ENCODE data around the gene FRMPD4.

FRMPD4 gene

GRCh38 chrX:12314651-12315050 lies 176.4 kb downstream of the FRMPD4 start:
- Histone ChIP-seq H3K36me3 (ENCODE audit: control insufficient read depth in 4 of 4, insufficient read depth in 4 of 4, low read length in 3 of 4) (no peaks in the 10 kb centered on the region), H3K9me3 (ENCODE audit: control extremely low read depth in 1 of 5, control insufficient read depth in 4 of 5, insufficient read depth in 2 of 5, low read depth in 1 of 5, low read length in 4 of 5) (no peaks in the 10 kb centered on the region), H3K27ac (ENCODE audit: insufficient read depth in 1 of 2, low read depth in 1 of 2, low read length in 2 of 2, poor library complexity in 1 of 2, severe bottlenecking in 2 of 2) (no peak overlapping the region), H3K4me1 (ENCODE audit: control extremely low read depth in 1 of 4, control insufficient read depth in 4 of 4, insufficient read depth in 4 of 4, low read length in 3 of 4) (no peaks in the 10 kb centered on the region), H3K27me3 (replicated peaks in 2 of 5; ENCODE audit: control insufficient read depth in 4 of 5, insufficient read depth in 5 of 5, low read length in 4 of 5) (no peaks in the 10 kb centered on the region), H3K4me3 (ENCODE audit: control insufficient read depth in 1 of 7, extremely low read depth in 1 of 7, insufficient read depth in 4 of 7, low read depth in 2 of 7, low read length in 6 of 7) (no peak overlapping the region)
- ChIA-PET CTCF (no interaction called here), POLR2A (no interaction called here)
- no peak for DNase-seq

GRCh38 chrX:12315526-12315925 lies 177.3 kb downstream of the FRMPD4 start:
- Histone ChIP-seq H3K36me3 (ENCODE audit: control insufficient read depth in 4 of 4, insufficient read depth in 4 of 4, low read length in 3 of 4) (no peaks in the 10 kb centered on the region), H3K27ac (ENCODE audit: insufficient read depth in 1 of 2, low read depth in 1 of 2, low read length in 2 of 2, poor library complexity in 1 of 2, severe bottlenecking in 2 of 2) (no peak overlapping the region), H3K4me1 (ENCODE audit: control extremely low read depth in 1 of 4, control insufficient read depth in 4 of 4, insufficient read depth in 4 of 4, low read length in 3 of 4) (no peaks in the 10 kb centered on the region), H3K4me3 (ENCODE audit: control insufficient read depth in 1 of 7, extremely low read depth in 1 of 7, insufficient read depth in 4 of 7, low read depth in 2 of 7, low read length in 6 of 7) (no peak overlapping the region), H3K27me3 (replicated peaks in 2 of 5; ENCODE audit: control insufficient read depth in 4 of 5, insufficient read depth in 5 of 5, low read length in 4 of 5) (no peaks in the 10 kb centered on the region), H3K9me3 (ENCODE audit: control extremely low read depth in 1 of 5, control insufficient read depth in 4 of 5, insufficient read depth in 2 of 5, low read depth in 1 of 5, low read length in 4 of 5) (no peaks in the 10 kb centered on the region)
- DNase-seq = no peak
- ChIA-PET POLR2A (no interaction called here), CTCF (no interaction called here)
- 84% methylated on average over 2 of the region's 2 CpGs for WGBS (ENCODE audit: insufficient coverage)

GRCh38 chrX:12319003-12319519 lies 180.8 kb downstream of the FRMPD4 start:
- Histone ChIP-seq H3K27ac (ENCODE audit: insufficient read depth in 1 of 2, low read depth in 1 of 2, low read length in 2 of 2, poor library complexity in 1 of 2, severe bottlenecking in 2 of 2) (no peak overlapping the region), H3K4me3 (ENCODE audit: control insufficient read depth in 1 of 7, extremely low read depth in 1 of 7, insufficient read depth in 4 of 7, low read depth in 2 of 7, low read length in 6 of 7) (no peak overlapping the region), H3K4me1 (ENCODE audit: control extremely low read depth in 1 of 4, control insufficient read depth in 4 of 4, insufficient read depth in 4 of 4, low read length in 3 of 4) (no peaks in the 10 kb centered on the region), H3K27me3 (replicated peaks in 2 of 5; ENCODE audit: control insufficient read depth in 4 of 5, insufficient read depth in 5 of 5, low read length in 4 of 5) (no peaks in the 10 kb centered on the region), H3K36me3 (ENCODE audit: control insufficient read depth in 4 of 4, insufficient read depth in 4 of 4, low read length in 3 of 4) (no peaks in the 10 kb centered on the region), H3K9me3 (ENCODE audit: control extremely low read depth in 1 of 5, control insufficient read depth in 4 of 5, insufficient read depth in 2 of 5, low read depth in 1 of 5, low read length in 4 of 5) (no peaks in the 10 kb centered on the region)
- DNase-seq = no peak
- ChIA-PET CTCF (no interaction called here), POLR2A (no interaction called here)
- WGBS (ENCODE audit: insufficient coverage) = 60% methylated on average over 5 of the region's 5 CpGs

GRCh38 chrX:12319992-12320391 lies 181.7 kb downstream of the FRMPD4 start:
- H3K27ac ChIP-seq (ENCODE audit: insufficient read depth in 1 of 2, low read depth in 1 of 2, low read length in 2 of 2, poor library complexity in 1 of 2, severe bottlenecking in 2 of 2) = no peak overlapping the region
- no peaks in the 10 kb centered on the region for H3K36me3 ChIP-seq (ENCODE audit: control insufficient read depth in 4 of 4, insufficient read depth in 4 of 4, low read length in 3 of 4)
- ChIA-PET CTCF (no interaction called here), POLR2A (no interaction called here)
- no peak for DNase-seq
- H3K4me3 ChIP-seq (ENCODE audit: control insufficient read depth in 1 of 7, extremely low read depth in 1 of 7, insufficient read depth in 4 of 7, low read depth in 2 of 7, low read length in 6 of 7) = no peak overlapping the region
- H3K9me3 ChIP-seq (ENCODE audit: control extremely low read depth in 1 of 5, control insufficient read depth in 4 of 5, insufficient read depth in 2 of 5, low read depth in 1 of 5, low read length in 4 of 5) = peaks cover 0 to 1% (median 0%) of the 10 kb centered on the region in 5 experiments
- 60% methylated on average over 1 of the region's 2 CpGs for WGBS (ENCODE audit: insufficient coverage)
- H3K27me3 ChIP-seq (replicated peaks in 2 of 5; ENCODE audit: control insufficient read depth in 4 of 5, insufficient read depth in 5 of 5, low read length in 4 of 5) = no peaks in the 10 kb centered on the region
- H3K4me1 ChIP-seq (ENCODE audit: control extremely low read depth in 1 of 4, control insufficient read depth in 4 of 4, insufficient read depth in 4 of 4, low read length in 3 of 4) = no peaks in the 10 kb centered on the region

GRCh38 chrX:12322031-12322430 lies 183.8 kb downstream of the FRMPD4 start:
- Histone ChIP-seq H3K27me3 (replicated peaks in 2 of 5; ENCODE audit: control insufficient read depth in 4 of 5, insufficient read depth in 5 of 5, low read length in 4 of 5) (no peaks in the 10 kb centered on the region), H3K9me3 (ENCODE audit: control extremely low read depth in 1 of 5, control insufficient read depth in 4 of 5, insufficient read depth in 2 of 5, low read depth in 1 of 5, low read length in 4 of 5) (peaks cover 0 to 1% (median 0%) of the 10 kb centered on the region in 5 experiments), H3K36me3 (ENCODE audit: control insufficient read depth in 4 of 4, insufficient read depth in 4 of 4, low read length in 3 of 4) (no peaks in the 10 kb centered on the region), H3K4me1 (ENCODE audit: control extremely low read depth in 1 of 4, control insufficient read depth in 4 of 4, insufficient read depth in 4 of 4, low read length in 3 of 4) (no peaks in the 10 kb centered on the region), H3K27ac (ENCODE audit: insufficient read depth in 1 of 2, low read depth in 1 of 2, low read length in 2 of 2, poor library complexity in 1 of 2, severe bottlenecking in 2 of 2) (no peak overlapping the region), H3K4me3 (ENCODE audit: control insufficient read depth in 1 of 7, extremely low read depth in 1 of 7, insufficient read depth in 4 of 7, low read depth in 2 of 7, low read length in 6 of 7) (no peak overlapping the region)
- ChIA-PET CTCF (no interaction called here), POLR2A (no interaction called here)
- DNase-seq = no peak

GRCh38 chrX:12325171-12325570 lies 186.9 kb downstream of the FRMPD4 start:
- ChIA-PET CTCF (no interaction called here), POLR2A (no interaction called here)
- peaks cover 0 to 1% (median 0%) of the 10 kb centered on the region in 5 experiments for H3K9me3 ChIP-seq (ENCODE audit: control extremely low read depth in 1 of 5, control insufficient read depth in 4 of 5, insufficient read depth in 2 of 5, low read depth in 1 of 5, low read length in 4 of 5)
- WGBS (ENCODE audit: insufficient coverage) = no CpG with 5 or more reads among the region's 2 CpGs
- no peak overlapping the region for H3K27ac ChIP-seq (ENCODE audit: insufficient read depth in 1 of 2, low read depth in 1 of 2, low read length in 2 of 2, poor library complexity in 1 of 2, severe bottlenecking in 2 of 2)
- no peaks in the 10 kb centered on the region for H3K4me1 ChIP-seq (ENCODE audit: control extremely low read depth in 1 of 4, control insufficient read depth in 4 of 4, insufficient read depth in 4 of 4, low read length in 3 of 4)
- H3K36me3 ChIP-seq (ENCODE audit: control insufficient read depth in 4 of 4, insufficient read depth in 4 of 4, low read length in 3 of 4) = no peaks in the 10 kb centered on the region
- no peak overlapping the region for H3K4me3 ChIP-seq (ENCODE audit: control insufficient read depth in 1 of 7, extremely low read depth in 1 of 7, insufficient read depth in 4 of 7, low read depth in 2 of 7, low read length in 6 of 7)
- DNase-seq = no peak
- H3K27me3 ChIP-seq (replicated peaks in 2 of 5; ENCODE audit: control insufficient read depth in 4 of 5, insufficient read depth in 5 of 5, low read length in 4 of 5) = no peaks in the 10 kb centered on the region

GRCh38 chrX:12327836-12328235 lies 189.6 kb downstream of the FRMPD4 start:
- H3K27me3 ChIP-seq (replicated peaks in 2 of 5; ENCODE audit: control insufficient read depth in 4 of 5, insufficient read depth in 5 of 5, low read length in 4 of 5) = no peaks in the 10 kb centered on the region
- ChIA-PET CTCF (no interaction called here), POLR2A (interaction anchor here (0.8 kb wide), 1 partner anchor 1729 kb away, joined by 4 read pairs; no protein-coding TSS in a partner anchor)
- no peaks in the 10 kb centered on the region for H3K36me3 ChIP-seq (ENCODE audit: control insufficient read depth in 4 of 4, insufficient read depth in 4 of 4, low read length in 3 of 4)
- DNase-seq = no peak
- no peaks in the 10 kb centered on the region for H3K4me1 ChIP-seq (ENCODE audit: control extremely low read depth in 1 of 4, control insufficient read depth in 4 of 4, insufficient read depth in 4 of 4, low read length in 3 of 4)
- peaks cover 0 to 1% (median 0%) of the 10 kb centered on the region in 5 experiments for H3K9me3 ChIP-seq (ENCODE audit: control extremely low read depth in 1 of 5, control insufficient read depth in 4 of 5, insufficient read depth in 2 of 5, low read depth in 1 of 5, low read length in 4 of 5)
- no peak overlapping the region for H3K4me3 ChIP-seq (ENCODE audit: control insufficient read depth in 1 of 7, extremely low read depth in 1 of 7, insufficient read depth in 4 of 7, low read depth in 2 of 7, low read length in 6 of 7)
- no peak overlapping the region for H3K27ac ChIP-seq (ENCODE audit: insufficient read depth in 1 of 2, low read depth in 1 of 2, low read length in 2 of 2, poor library complexity in 1 of 2, severe bottlenecking in 2 of 2)

All from common myeloid progenitor, CD34-positive (primary cell).